ENCODE measurements around the gene DGKI. TPM values are rescaled to one million over a fixed set of nuclear protein-coding genes. Genes with fewer than 3 reads are reported as not detected.

The DGKI gene
- total and polyA plus RNA-seq, 2 donors (not counting 1 experiment from before 2014, with no cell fraction given), result not detected

GRCh38 chr7:137482466-137482865, 364.3 kb downstream of the DGKI start:
- WGBS (ENCODE audit: insufficient coverage), result 69% methylated on average over 4 of the region's 4 CpGs
- ATAC-seq (ENCODE audit: low read depth), result no peak
- H3K27ac ChIP-seq (ENCODE audit: low read length in 2 of 2), result no peak overlapping the region
- ChIA-PET CTCF (no interaction called here), POLR2A (no interaction called here)
- TF ChIP-seq CTCF (IDR thresholded peaks at IDR 0.05) (no peak), EZH2 (IDR thresholded peaks at IDR 0.05; ENCODE audit: borderline replicate concordance, insufficient read depth, low read depth, low read length, poor library complexity, severe bottlenecking) (no peak)
- H3K27me3 ChIP-seq (replicated peaks in 1 of 4; ENCODE audit: control extremely low read depth in 1 of 4, control insufficient read depth in 3 of 4, insufficient read depth in 4 of 4, low read length in 3 of 4), result no peaks in the 10 kb centered on the region
- H4K20me1 ChIP-seq (ENCODE audit: control insufficient read depth, insufficient read depth, low read length, poor library complexity, severe bottlenecking), result no peaks in the 10 kb centered on the region
- no peaks in the 10 kb centered on the region for H3K27me3 Mint-ChIP-seq
- no peaks in the 10 kb centered on the region for H3K79me2 ChIP-seq (ENCODE audit: control insufficient read depth, insufficient read depth, low read length)
- H3K4me1 ChIP-seq (ENCODE audit: control insufficient read depth in 2 of 2, insufficient read depth in 2 of 2, low read length in 2 of 2), result no peaks in the 10 kb centered on the region
- H3K4me3 Mint-ChIP-seq, result no peak overlapping the region
- H3K4me1 Mint-ChIP-seq, result no peaks in the 10 kb centered on the region
- intact Hi-C loops (cut with micrococcal nuclease), result no loop called here
- H3K4me2 ChIP-seq (replicated peaks; ENCODE audit: low read depth, low read length, poor library complexity, severe bottlenecking), result no peak overlapping the region
- H2AFZ ChIP-seq (ENCODE audit: insufficient read depth, low read depth, low read length, poor library complexity, severe bottlenecking), result no peak overlapping the region
- DNase-seq, result no peak
- H3K4me3 ChIP-seq (ENCODE audit: control extremely low read depth in 1 of 5, extremely low read depth in 1 of 5, insufficient read depth in 1 of 5, low read depth in 2 of 5, low read length in 4 of 5), result no peak overlapping the region
- no peak overlapping the region for H3K27ac Mint-ChIP-seq
- H3K9me3 Mint-ChIP-seq (ENCODE audit: insufficient read depth), result peaks cover 2% of the 10 kb centered on the region
- H3K36me3 ChIP-seq (replicated peaks in 1 of 2; ENCODE audit: control extremely low read depth in 1 of 2, control insufficient read depth in 1 of 2, extremely low read depth in 1 of 2, insufficient read depth in 2 of 2, low read length in 1 of 2), result no peaks in the 10 kb centered on the region
- H3K9ac ChIP-seq (ENCODE audit: low read length), result no peak overlapping the region
- H3K9me3 ChIP-seq (ENCODE audit: control extremely low read depth in 1 of 3, control insufficient read depth in 2 of 3, insufficient read depth in 1 of 3, low read length in 2 of 3), result no peaks in the 10 kb centered on the region

GRCh38 chr7:137480824-137481365, 365.9 kb downstream of the DGKI start:
- no peaks in the 10 kb centered on the region for H3K27me3 Mint-ChIP-seq
- ChIA-PET CTCF (no interaction called here), POLR2A (no interaction called here)
- no CpG with 5 or more reads among the region's 3 CpGs for WGBS (ENCODE audit: insufficient coverage)
- Histone ChIP-seq H3K27me3 (replicated peaks in 1 of 4; ENCODE audit: control extremely low read depth in 1 of 4, control insufficient read depth in 3 of 4, insufficient read depth in 4 of 4, low read length in 3 of 4) (no peaks in the 10 kb centered on the region), H3K4me3 (ENCODE audit: control extremely low read depth in 1 of 5, extremely low read depth in 1 of 5, insufficient read depth in 1 of 5, low read depth in 2 of 5, low read length in 4 of 5) (no peak overlapping the region), H4K20me1 (ENCODE audit: control insufficient read depth, insufficient read depth, low read length, poor library complexity, severe bottlenecking) (no peaks in the 10 kb centered on the region), H3K9me3 (ENCODE audit: control extremely low read depth in 1 of 3, control insufficient read depth in 2 of 3, insufficient read depth in 1 of 3, low read length in 2 of 3) (no peaks in the 10 kb centered on the region), H2AFZ (ENCODE audit: insufficient read depth, low read depth, low read length, poor library complexity, severe bottlenecking) (no peak overlapping the region), H3K27ac (ENCODE audit: low read length in 2 of 2) (no peak overlapping the region), H3K9ac (ENCODE audit: low read length) (no peak overlapping the region), H3K4me2 (replicated peaks; ENCODE audit: low read depth, low read length, poor library complexity, severe bottlenecking) (no peak overlapping the region), H3K79me2 (ENCODE audit: control insufficient read depth, insufficient read depth, low read length) (no peaks in the 10 kb centered on the region), H3K36me3 (replicated peaks in 1 of 2; ENCODE audit: control extremely low read depth in 1 of 2, control insufficient read depth in 1 of 2, extremely low read depth in 1 of 2, insufficient read depth in 2 of 2, low read length in 1 of 2) (no peaks in the 10 kb centered on the region), H3K4me1 (ENCODE audit: control insufficient read depth in 2 of 2, insufficient read depth in 2 of 2, low read length in 2 of 2) (no peaks in the 10 kb centered on the region)
- TF ChIP-seq CTCF (IDR thresholded peaks at IDR 0.05) (no peak), EZH2 (IDR thresholded peaks at IDR 0.05; ENCODE audit: borderline replicate concordance, insufficient read depth, low read depth, low read length, poor library complexity, severe bottlenecking) (no peak)
- H3K9me3 Mint-ChIP-seq (ENCODE audit: insufficient read depth), result peaks cover 2% of the 10 kb centered on the region
- DNase-seq, result no peak
- no peaks in the 10 kb centered on the region for H3K4me1 Mint-ChIP-seq
- H3K4me3 Mint-ChIP-seq, result no peak overlapping the region
- no peak for ATAC-seq (ENCODE audit: low read depth)
- no peak overlapping the region for H3K27ac Mint-ChIP-seq
- intact Hi-C loops (cut with micrococcal nuclease), result no loop called here

Data from B cell (primary cell).